Epithelial cell of esophagus (primary cell): ENCODE results near the gene FEN1.

ENCODE experiments used
- DNase-seq: peaks from one replicate; pipeline ENCODE4 v3.0.0; 2010; ENCODE audit warnings: low read depth
- H3K4me3 ChIP-seq: 2 replicates; pipeline ENCODE4 v1.5.1; 2011; ENCODE audit warnings: mild to moderate bottlenecking, low read length, control low read depth
- TF ChIP-seq, protein P1 (sequence below): IDR thresholded peaks from 2 replicates; pipeline ENCODE4 v1.5.1; 2011; ENCODE audit warnings: low read depth, mild to moderate bottlenecking, low read length, control low read depth, inconsistent platforms; ENCODE audit not compliant: insufficient read depth; ENCODE audit errors: missing control alignments

Gene FEN1

DNA sequence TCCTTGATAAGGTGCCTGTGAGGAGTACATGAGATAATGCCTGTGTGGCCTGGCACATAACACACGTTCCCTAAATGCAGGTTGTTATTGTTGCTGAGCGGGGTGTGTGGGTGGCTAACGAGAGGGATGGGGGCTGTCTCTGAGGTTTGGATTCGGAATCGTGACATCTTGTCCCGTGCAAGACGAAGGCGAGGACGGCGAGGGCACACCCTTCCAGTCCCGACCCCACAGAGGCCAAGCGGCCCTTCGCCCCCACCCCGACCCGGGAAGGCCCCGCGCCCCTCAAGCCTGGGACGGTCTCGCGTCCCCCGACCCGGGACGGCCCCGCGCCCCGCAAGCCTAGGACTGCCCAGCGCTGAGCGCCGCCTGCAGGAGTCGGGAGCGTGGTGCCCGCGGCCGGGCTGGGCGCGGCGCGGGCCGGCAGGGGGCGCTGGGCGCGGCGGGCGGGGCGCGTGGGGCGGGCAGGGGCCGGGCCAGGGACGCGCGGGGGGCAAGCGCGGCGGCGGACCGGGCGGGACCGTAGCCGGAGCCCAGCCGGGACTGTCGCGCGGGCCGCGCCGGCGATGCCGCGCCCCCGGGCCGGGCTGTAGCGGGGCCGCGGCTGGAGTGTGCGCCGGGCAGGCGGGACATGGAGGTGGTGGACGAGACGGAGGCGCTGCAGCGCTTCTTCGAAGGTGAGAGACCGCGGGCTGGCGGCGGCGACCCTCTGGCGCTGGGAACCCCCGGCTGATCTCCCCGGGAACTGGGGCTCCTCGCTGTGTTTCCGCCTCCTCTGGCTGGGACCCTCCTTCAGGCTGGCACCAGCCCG is 40.4 kb upstream of the FEN1 start, which contains the start of gene MYRF:
Gene MYRF, plus strand, starts transcription at position 520 of the 808 bp plus-strand sequence. Its CDS starts 109 bp downstream, at position 629.
- peak; percentile 28 for DNase-seq
- no peak within 1 kb of the TSS for H3K4me3 ChIP-seq
- TF ChIP-seq, protein P1, sequence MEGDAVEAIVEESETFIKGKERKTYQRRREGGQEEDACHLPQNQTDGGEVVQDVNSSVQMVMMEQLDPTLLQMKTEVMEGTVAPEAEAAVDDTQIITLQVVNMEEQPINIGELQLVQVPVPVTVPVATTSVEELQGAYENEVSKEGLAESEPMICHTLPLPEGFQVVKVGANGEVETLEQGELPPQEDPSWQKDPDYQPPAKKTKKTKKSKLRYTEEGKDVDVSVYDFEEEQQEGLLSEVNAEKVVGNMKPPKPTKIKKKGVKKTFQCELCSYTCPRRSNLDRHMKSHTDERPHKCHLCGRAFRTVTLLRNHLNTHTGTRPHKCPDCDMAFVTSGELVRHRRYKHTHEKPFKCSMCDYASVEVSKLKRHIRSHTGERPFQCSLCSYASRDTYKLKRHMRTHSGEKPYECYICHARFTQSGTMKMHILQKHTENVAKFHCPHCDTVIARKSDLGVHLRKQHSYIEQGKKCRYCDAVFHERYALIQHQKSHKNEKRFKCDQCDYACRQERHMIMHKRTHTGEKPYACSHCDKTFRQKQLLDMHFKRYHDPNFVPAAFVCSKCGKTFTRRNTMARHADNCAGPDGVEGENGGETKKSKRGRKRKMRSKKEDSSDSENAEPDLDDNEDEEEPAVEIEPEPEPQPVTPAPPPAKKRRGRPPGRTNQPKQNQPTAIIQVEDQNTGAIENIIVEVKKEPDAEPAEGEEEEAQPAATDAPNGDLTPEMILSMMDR: peak; percentile 29

DNA sequence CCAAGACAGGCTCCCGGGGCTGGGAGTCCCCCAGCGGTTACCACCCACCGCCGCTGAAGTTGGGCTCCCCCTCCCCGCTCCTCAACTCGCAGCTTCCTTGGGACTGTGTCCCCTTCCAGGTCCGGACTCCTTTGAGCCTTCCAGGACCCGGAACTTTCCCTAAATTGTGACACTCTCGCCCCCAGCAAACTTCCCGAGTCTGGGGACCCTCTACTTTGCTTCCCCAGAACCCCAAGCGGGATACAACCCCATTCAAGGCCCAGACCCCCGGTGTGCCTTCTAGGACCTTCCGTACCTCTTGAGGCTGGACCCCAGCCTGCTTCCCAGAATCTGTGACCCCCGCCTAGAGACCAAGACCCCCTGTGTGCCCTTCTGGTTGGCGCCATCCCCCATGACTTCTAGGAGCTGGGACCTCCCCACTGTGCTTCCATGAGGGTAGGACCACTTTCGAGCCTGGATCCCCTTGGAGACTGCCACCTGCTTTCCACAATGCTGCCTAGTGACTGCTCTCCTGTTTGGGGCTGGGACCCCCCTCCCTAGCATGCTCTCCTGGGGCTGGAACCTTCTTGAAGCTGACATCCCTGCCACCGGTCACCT is 39.7 kb upstream of the FEN1 start:
- no peak for DNase-seq

DNA sequence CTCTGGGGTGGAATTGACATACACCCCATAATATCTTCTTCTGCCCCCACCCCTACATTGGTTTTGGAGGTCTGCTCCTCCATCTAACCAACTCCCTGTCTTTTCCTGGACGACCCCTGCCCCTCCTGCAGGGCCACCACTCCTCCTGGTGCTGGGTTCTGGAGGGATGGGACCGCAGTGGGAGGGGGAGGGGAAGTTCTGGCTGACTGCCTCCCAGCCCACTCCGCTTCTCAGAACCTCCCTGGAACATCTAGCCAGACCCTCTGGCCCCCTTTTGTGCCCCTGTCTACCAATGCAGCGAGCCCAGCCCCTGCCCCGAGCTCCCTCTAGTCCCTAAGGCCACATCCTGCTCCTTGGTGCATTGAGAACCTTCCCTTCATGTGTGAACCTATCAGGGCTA is 39.0 kb upstream of the FEN1 start:
- H3K4me3 ChIP-seq: no peak overlapping the region
- no peak for DNase-seq
- TF ChIP-seq, protein P1: no peak

More for the DNA sequence above, 39.7 kb upstream of the FEN1 start:
- H3K4me3 ChIP-seq: no peak overlapping the region
- TF ChIP-seq, protein P1: no peak

DNA sequence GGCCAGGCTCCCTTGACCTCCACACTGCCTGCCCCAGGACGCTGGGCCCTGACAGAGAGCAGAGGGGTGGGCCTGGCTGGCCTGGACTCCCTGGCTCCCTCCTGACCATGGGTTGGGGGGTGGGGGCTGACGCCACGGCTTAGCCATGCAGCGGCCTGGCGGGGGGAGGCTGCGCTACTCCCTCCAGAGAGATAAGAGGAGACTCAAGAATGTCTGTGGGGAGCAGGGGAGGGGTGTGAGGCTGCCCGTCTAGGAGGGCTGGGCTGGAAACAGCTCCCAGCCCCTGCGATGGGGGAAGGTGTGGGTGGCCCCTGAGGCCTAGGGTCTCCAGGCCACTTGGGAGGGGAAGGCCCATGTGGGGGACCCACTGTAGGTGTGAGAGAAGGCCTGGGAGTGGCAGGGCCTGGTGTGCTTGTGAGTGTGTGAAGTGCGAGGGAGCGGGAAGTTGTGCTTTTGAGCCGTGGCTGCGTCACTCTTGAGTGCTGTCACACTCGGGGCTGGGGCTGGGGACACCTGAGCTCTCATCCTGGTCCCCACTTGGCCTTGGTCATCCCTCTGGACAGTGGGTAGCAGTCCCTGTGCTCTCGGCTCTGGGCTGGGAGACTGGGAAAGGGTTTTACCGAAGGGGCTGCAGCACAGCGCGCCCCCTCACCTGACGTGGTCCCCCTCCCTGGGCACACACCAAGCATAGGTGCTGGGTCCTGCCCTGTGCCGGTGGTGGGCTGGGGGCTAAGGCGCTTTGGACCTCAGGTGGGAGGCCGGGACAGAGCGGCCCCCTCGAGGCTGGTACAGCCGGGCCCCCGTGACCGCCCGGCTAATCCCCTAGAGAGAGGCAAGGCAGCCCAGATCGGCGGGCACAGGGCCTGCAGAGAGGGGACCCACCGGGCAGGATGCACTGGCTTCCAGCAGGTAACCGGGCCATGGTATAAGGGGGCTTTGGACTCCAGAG is 37.9 kb upstream of the FEN1 start:
- no peak for DNase-seq
- H3K4me3 ChIP-seq: no peak overlapping the region
- TF ChIP-seq, protein P1: no peak

DNA sequence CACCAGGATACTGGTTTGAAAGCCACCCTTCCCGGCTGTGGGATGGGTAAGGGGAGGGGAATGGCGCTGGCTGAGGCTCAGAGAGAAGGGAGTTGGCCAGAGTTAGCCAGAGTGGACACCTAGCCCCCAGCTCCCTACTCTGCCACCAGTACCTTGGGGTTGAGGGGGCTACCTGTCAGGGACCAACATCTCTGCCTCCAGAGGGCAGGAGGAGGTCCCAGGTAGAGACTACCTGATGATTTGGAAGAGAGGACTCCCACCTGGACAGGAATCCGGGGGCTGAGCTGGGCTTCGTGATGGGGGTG is 36.6 kb upstream of the FEN1 start:
- no peak overlapping the region for H3K4me3 ChIP-seq
- DNase-seq: no peak
- TF ChIP-seq, protein P1: no peak

DNA sequence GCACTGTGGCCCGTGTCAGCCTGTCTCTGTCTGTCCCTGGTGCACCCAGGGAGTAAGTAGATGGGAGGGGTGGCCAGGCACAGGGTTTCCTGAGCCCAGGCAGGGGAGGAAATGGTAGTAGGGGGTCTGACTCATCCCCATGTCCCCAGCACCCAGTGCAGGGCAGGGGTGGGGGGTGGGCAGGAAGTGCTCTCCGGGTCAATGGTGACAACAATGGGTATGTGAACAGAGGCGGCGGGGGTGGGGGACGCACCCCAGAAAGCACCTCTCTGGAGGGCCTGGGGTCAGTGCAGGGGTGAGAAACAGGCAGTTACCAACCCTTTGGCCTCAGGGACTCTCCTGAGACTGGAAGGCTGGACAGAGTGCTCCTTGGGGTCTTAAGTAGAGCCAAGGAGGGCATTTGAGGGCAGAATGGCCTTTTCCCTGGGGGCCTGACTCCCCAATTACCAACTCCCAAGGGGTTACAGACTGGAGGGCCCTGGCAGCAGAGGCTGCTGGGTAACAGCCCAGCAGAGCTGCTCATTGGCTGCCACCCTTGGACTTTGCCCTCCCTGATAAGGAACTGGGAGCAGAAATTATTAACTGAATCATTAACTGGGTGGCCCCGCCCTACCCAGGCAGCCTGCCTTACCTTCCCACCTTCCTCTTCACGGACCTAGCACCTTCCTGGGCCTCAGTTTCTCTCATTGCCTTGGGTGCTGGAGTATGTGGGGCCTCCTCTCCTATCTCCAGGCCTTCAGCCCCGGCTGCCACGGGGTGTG is 36.1 kb upstream of the FEN1 start:
- TF ChIP-seq, protein P1: no peak
- no peak overlapping the region for H3K4me3 ChIP-seq
- no peak for DNase-seq
